ENCODE data around the gene MKNK1. TPM values are rescaled to one million over a fixed set of nuclear protein-coding genes. Genes with fewer than 3 reads are reported as not detected.

MKNK1 gene
- total RNA-seq, 1 experiment from 2014 or later, result 18.6 TPM

DNA sequence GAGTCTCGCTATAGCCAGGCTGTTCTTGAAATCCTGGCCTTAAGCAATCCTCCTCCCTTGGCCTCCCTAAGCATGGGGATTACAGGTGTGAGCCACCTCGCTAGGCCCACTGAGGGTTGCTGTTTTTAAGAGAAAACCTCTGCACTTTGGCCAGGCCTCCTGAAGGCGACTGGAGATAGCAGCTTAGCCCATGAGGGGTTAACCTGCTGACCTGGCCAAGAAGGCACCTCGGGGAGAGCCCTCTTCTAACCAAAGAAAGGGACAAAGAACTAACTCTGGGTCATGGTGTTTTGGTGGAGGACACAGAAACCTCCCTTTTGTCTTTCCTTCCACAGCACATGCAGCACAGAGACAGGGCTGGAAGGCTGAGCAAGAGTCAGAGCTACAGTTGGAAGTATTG lies 35.0 kb downstream of the MKNK1 start (continued):
- no peak for TF ChIP-seq RORB (CRISPR knock-in tag; IDR thresholded peaks at IDR 0.05)
- no peak for TF ChIP-seq ZBTB21 (CRISPR knock-in tag; IDR thresholded peaks at IDR 0.05; ENCODE audit: borderline replicate concordance)
- TF ChIP-seq TP53 (CRISPR knock-in tag; IDR thresholded peaks at IDR 0.05), result no peak
- no peak for TF ChIP-seq NFYB (CRISPR knock-in tag; conservative IDR thresholded peaks at IDR 0.05; ENCODE audit: low read depth)
- TF ChIP-seq, protein P1, sequence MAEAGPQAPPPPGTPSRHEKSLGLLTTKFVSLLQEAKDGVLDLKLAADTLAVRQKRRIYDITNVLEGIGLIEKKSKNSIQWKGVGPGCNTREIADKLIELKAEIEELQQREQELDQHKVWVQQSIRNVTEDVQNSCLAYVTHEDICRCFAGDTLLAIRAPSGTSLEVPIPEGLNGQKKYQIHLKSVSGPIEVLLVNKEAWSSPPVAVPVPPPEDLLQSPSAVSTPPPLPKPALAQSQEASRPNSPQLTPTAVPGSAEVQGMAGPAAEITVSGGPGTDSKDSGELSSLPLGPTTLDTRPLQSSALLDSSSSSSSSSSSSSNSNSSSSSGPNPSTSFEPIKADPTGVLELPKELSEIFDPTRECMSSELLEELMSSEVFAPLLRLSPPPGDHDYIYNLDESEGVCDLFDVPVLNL (CRISPR knock-in tag; IDR thresholded peaks at IDR 0.05; ENCODE audit: borderline replicate concordance, low read depth), result no peak
- TF ChIP-seq ESRRA (CRISPR knock-in tag; IDR thresholded peaks at IDR 0.05; ENCODE audit: borderline replicate concordance), result no peak
- no peak for TF ChIP-seq HMGA2 (CRISPR knock-in tag; IDR thresholded peaks at IDR 0.05)
- TF ChIP-seq, protein P2, sequence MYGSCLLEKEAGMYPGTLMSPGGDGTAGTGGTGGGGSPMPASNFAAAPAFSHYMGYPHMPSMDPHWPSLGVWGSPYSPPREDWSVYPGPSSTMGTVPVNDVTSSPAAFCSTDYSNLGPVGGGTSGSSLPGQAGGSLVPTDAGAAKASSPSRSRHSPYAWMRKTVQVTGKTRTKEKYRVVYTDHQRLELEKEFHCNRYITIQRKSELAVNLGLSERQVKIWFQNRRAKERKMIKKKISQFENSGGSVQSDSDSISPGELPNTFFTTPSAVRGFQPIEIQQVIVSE (CRISPR knock-in tag; IDR thresholded peaks at IDR 0.05; ENCODE audit: borderline replicate concordance), result no peak
- TF ChIP-seq, protein P3, sequence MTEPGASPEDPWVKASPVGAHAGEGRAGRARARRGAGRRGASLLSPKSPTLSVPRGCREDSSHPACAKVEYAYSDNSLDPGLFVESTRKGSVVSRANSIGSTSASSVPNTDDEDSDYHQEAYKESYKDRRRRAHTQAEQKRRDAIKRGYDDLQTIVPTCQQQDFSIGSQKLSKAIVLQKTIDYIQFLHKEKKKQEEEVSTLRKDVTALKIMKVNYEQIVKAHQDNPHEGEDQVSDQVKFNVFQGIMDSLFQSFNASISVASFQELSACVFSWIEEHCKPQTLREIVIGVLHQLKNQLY (CRISPR knock-in tag; IDR thresholded peaks at IDR 0.05), result no peak
- TF ChIP-seq ZNF232 (CRISPR knock-in tag; IDR thresholded peaks at IDR 0.05), result no peak
- TF ChIP-seq EMX1 (CRISPR knock-in tag; IDR thresholded peaks at IDR 0.05), result no peak
- TF ChIP-seq, protein P4, sequence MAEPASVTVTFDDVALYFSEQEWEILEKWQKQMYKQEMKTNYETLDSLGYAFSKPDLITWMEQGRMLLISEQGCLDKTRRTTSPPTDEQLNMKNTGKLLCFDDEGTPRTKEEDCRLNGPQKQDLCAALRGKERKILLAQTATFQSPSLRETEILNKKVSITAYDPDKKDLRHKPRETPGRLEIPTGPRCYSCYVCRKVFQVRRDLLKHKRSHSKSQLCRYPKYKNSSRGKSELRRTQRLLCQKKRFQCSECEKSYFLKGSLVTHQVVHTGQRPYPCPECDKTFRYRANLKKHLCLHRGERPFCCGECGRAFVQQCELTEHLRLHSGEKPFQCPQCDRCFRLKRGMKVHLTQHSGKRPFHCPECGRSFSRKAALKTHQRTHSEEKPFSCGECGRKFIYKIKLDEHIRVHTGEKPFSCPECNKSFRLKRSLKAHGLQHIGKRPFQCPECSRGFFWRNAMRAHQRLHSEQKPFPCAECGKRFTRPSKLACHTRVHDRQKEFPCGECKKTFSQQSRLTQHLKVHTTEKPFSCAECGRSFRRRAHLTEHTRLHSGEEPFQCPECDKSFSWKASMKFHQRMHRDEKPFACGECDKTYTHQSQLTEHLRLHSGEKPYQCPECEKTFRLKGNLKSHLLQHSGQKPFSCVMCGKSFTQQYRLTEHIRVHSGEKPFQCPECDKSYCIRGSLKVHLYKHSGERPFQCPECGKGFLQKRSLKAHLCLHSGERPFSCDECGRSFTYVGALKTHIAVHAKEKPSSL (CRISPR knock-in tag; conservative IDR thresholded peaks at IDR 0.05), result no peak

DNA sequence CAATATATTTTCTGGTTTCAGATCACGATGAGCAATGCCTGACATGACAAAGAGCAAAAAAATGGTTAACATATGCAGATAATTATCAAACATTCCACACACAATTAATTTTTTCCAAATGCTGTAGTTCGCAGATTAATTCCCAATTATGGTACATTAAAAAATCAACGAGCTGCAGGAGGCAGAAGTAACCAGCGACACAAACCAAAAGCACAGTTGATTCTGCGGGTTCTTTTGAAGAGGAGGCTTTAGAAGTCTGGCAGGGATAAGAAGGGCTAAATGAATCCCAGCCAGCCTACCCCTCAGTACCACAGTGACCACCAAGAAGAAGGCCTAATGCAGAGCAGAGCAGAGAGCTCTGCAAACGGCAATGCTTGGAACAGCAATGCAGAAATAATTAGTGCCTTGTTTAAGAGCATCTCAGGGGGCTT lies 35.6 kb downstream of the MKNK1 start:
- ChIA-PET CTCF (interaction anchor here (1.3 kb wide), 1 partner anchor 36 kb away, joined by 4 read pairs; the partner anchor contains the start of gene MKNK1), POLR2A (interaction anchor here (1.2 kb wide), 1 partner anchor 10 kb away, joined by 3 read pairs; no protein-coding TSS in a partner anchor)
- H3K4me1 Mint-ChIP-seq, result peaks cover 11% of the 10 kb centered on the region; the same call in 1 of the 2 replicates
- no peak overlapping the region for H3K4me3 Mint-ChIP-seq
- DNase-seq (ENCODE audit: low spot score) (no peak), ATAC-seq (no peak)
- H3K9me3 Mint-ChIP-seq, result no peaks in the 10 kb centered on the region
- no peak overlapping the region for H3K27ac Mint-ChIP-seq
- TF ChIP-seq TEAD4 (CRISPR knock-in tag; IDR thresholded peaks at IDR 0.05), result no peak
- TF ChIP-seq SMAD3 (CRISPR knock-in tag; IDR thresholded peaks at IDR 0.05; ENCODE audit: borderline replicate concordance), result no peak
- TF ChIP-seq ZNF232 (CRISPR knock-in tag; IDR thresholded peaks at IDR 0.05), result no peak
- no peak for TF ChIP-seq ZNF121 (CRISPR knock-in tag; IDR thresholded peaks at IDR 0.05)
- TF ChIP-seq, protein P5, sequence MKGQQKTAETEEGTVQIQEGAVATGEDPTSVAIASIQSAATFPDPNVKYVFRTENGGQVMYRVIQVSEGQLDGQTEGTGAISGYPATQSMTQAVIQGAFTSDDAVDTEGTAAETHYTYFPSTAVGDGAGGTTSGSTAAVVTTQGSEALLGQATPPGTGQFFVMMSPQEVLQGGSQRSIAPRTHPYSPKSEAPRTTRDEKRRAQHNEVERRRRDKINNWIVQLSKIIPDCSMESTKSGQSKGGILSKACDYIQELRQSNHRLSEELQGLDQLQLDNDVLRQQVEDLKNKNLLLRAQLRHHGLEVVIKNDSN (CRISPR knock-in tag; IDR thresholded peaks at IDR 0.05), result no peak
- no peak for TF ChIP-seq NFYB (CRISPR knock-in tag; conservative IDR thresholded peaks at IDR 0.05; ENCODE audit: low read depth)
- no peaks in the 10 kb centered on the region for H3K27me3 Mint-ChIP-seq (ENCODE audit: low read depth)
- H3K36me3 Mint-ChIP-seq, result peaks cover 6% of the 10 kb centered on the region

DNA sequence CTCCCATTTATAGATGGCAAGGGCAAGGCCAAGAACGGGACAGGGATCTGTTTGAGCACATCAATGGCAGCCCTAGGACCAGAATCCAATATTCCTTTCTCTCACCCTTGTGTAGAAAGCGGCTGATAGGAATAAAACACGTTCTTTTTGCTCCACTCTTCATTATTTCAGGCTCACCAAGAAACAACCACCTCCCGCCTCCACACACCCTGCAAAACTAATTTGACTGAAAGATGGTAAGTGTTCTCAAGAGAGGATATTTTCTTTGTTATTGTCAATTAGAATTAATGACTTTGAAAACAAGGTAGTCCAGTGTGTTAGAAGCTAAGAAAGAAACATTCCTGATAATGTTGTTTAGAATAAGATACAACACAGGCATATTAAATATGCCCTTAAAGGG lies 40.7 kb downstream of the MKNK1 start:
- ChIA-PET CTCF (interaction anchor here (0.7 to 1.4 kb wide), 2 partner anchors 13 to 121 kb away, joined by 3 to 7 read pairs; no protein-coding TSS in a partner anchor), POLR2A (interaction anchor here (0.6 kb wide), 1 partner anchor 59 kb away, joined by 3 read pairs; no protein-coding TSS in a partner anchor)
- no peak overlapping the region for H3K27ac Mint-ChIP-seq
- no peak for DNase-seq (ENCODE audit: low spot score)
- no peak for ATAC-seq
- no peaks in the 10 kb centered on the region for H3K27me3 Mint-ChIP-seq (ENCODE audit: low read depth)
- H3K9me3 Mint-ChIP-seq, result no peaks in the 10 kb centered on the region
- H3K4me1 Mint-ChIP-seq, result peaks cover 7% of the 10 kb centered on the region
- H3K36me3 Mint-ChIP-seq, result peaks cover 6% of the 10 kb centered on the region
- H3K4me3 Mint-ChIP-seq, result no peak overlapping the region
- TF ChIP-seq IRF2 (CRISPR knock-in tag; IDR thresholded peaks at IDR 0.05; ENCODE audit: borderline replicate concordance, low read depth) (no peak), ZNF232 (CRISPR knock-in tag; IDR thresholded peaks at IDR 0.05) (no peak), ZNF416 (CRISPR knock-in tag; IDR thresholded peaks at IDR 0.05) (no peak), FOXJ3 (CRISPR knock-in tag; IDR thresholded peaks at IDR 0.05; ENCODE audit: borderline replicate concordance) (no peak), ATF1 (CRISPR knock-in tag; IDR thresholded peaks at IDR 0.05) (no peak), TP53 (CRISPR knock-in tag; IDR thresholded peaks at IDR 0.05) (no peak)
- TF ChIP-seq, protein P6, sequence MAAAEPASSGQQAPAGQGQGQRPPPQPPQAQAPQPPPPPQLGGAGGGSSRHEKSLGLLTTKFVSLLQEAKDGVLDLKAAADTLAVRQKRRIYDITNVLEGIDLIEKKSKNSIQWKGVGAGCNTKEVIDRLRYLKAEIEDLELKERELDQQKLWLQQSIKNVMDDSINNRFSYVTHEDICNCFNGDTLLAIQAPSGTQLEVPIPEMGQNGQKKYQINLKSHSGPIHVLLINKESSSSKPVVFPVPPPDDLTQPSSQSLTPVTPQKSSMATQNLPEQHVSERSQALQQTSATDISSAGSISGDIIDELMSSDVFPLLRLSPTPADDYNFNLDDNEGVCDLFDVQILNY (CRISPR knock-in tag; IDR thresholded peaks at IDR 0.05), result no peak
- TF ChIP-seq, protein P7, sequence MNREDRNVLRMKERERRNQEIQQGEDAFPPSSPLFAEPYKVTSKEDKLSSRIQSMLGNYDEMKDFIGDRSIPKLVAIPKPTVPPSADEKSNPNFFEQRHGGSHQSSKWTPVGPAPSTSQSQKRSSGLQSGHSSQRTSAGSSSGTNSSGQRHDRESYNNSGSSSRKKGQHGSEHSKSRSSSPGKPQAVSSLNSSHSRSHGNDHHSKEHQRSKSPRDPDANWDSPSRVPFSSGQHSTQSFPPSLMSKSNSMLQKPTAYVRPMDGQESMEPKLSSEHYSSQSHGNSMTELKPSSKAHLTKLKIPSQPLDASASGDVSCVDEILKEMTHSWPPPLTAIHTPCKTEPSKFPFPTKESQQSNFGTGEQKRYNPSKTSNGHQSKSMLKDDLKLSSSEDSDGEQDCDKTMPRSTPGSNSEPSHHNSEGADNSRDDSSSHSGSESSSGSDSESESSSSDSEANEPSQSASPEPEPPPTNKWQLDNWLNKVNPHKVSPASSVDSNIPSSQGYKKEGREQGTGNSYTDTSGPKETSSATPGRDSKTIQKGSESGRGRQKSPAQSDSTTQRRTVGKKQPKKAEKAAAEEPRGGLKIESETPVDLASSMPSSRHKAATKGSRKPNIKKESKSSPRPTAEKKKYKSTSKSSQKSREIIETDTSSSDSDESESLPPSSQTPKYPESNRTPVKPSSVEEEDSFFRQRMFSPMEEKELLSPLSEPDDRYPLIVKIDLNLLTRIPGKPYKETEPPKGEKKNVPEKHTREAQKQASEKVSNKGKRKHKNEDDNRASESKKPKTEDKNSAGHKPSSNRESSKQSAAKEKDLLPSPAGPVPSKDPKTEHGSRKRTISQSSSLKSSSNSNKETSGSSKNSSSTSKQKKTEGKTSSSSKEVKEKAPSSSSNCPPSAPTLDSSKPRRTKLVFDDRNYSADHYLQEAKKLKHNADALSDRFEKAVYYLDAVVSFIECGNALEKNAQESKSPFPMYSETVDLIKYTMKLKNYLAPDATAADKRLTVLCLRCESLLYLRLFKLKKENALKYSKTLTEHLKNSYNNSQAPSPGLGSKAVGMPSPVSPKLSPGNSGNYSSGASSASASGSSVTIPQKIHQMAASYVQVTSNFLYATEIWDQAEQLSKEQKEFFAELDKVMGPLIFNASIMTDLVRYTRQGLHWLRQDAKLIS (CRISPR knock-in tag; IDR thresholded peaks at IDR 0.05; ENCODE audit: borderline replicate concordance), result no peak
- TF ChIP-seq, protein P3 (CRISPR knock-in tag; IDR thresholded peaks at IDR 0.05), result no peak
